Astrocyte (in vitro differentiated cells and primary cell): ENCODE measurements around the gene VIPAS39. TPM values are rescaled to one million over a fixed set of nuclear protein-coding genes. Genes with fewer than 3 reads are reported as not detected.

Experiments used
- DNase-seq: peaks from one replicate; pipeline ENCODE4 v3.0.0-alpha.2; 2010; ENCODE audit warnings: low read depth
- FAIRE-seq: peaks from 2 replicates; lab custom pipeline; 2011; peaks lifted over from hg19 to GRCh38; lab: Jason Lieb, UNC
- H2AFZ ChIP-seq: 2 replicates; pipeline ENCODE4 v1.6.0; 2012; ENCODE audit warnings: low read depth, low read length, inconsistent platforms
- H3K27ac ChIP-seq: 2 replicates; pipeline ENCODE4 v1.5.1; 2011; ENCODE audit warnings: low read depth, low read length, inconsistent platforms
- H3K27me3 ChIP-seq: 2 replicates; pipeline ENCODE4 v1.6.0; 2011; ENCODE audit warnings: low read length, inconsistent platforms; ENCODE audit not compliant: insufficient read depth
- H3K36me3 ChIP-seq: 2 replicates; pipeline ENCODE4 v1.5.1; 2011; ENCODE audit warnings: low read length, inconsistent platforms; ENCODE audit not compliant: insufficient read depth
- H3K4me1 ChIP-seq: 2 replicates; pipeline ENCODE4 v1.5.1; 2011; ENCODE audit warnings: low read length, inconsistent platforms; ENCODE audit not compliant: insufficient read depth
- H3K4me2 ChIP-seq: 2 replicates; pipeline ENCODE4 v1.6.0; 2012; ENCODE audit warnings: low read length, inconsistent platforms
- H3K4me3 ChIP-seq: 2 replicates; pipeline ENCODE4 v1.5.1; 2011; ENCODE audit warnings: low read depth, mild to moderate bottlenecking, low read length, inconsistent platforms; ENCODE audit not compliant: insufficient read depth
- H3K79me2 ChIP-seq: 2 replicates; pipeline ENCODE4 v1.6.0; 2012; ENCODE audit warnings: mild to moderate bottlenecking, low read length, inconsistent platforms; ENCODE audit not compliant: insufficient read depth
- H3K9ac ChIP-seq: 2 replicates; pipeline ENCODE4 v1.6.0; 2012; ENCODE audit warnings: mild to moderate bottlenecking, low read length, inconsistent platforms
- H3K9me3 ChIP-seq: 2 replicates; pipeline ENCODE4 v1.5.1; 2012; ENCODE audit warnings: low read depth, mild to moderate bottlenecking, low read length, inconsistent platforms; ENCODE audit not compliant: insufficient read depth
- H4K20me1 ChIP-seq: 2 replicates; pipeline ENCODE4 v1.6.0; 2012; ENCODE audit warnings: low read length, inconsistent platforms; ENCODE audit not compliant: insufficient read depth
- H3K27ac Mint-ChIP-seq: one replicate; pipeline ENCODE4 v1.8.0; 2021; ENCODE audit warnings: mild to moderate bottlenecking, mixed read lengths; ENCODE audit not compliant: unreplicated experiment
- H3K27me3 Mint-ChIP-seq: one replicate; pipeline ENCODE4 v1.8.0; 2021; ENCODE audit warnings: low read depth, mixed read lengths; ENCODE audit not compliant: unreplicated experiment
- H3K36me3 Mint-ChIP-seq: one replicate; pipeline ENCODE4 v1.8.0; 2021; ENCODE audit warnings: low read depth, mixed read lengths; ENCODE audit not compliant: unreplicated experiment
- H3K4me1 Mint-ChIP-seq: one replicate; pipeline ENCODE4 v1.8.0; 2021; ENCODE audit warnings: low read depth, mixed read lengths; ENCODE audit not compliant: unreplicated experiment
- H3K4me3 Mint-ChIP-seq: one replicate; pipeline ENCODE4 v1.8.0; 2021; ENCODE audit warnings: mild to moderate bottlenecking, moderate library complexity, mixed read lengths; ENCODE audit not compliant: unreplicated experiment
- H3K9me3 Mint-ChIP-seq: one replicate; pipeline ENCODE4 v1.8.0; 2021; ENCODE audit warnings: mild to moderate bottlenecking, mixed read lengths; ENCODE audit not compliant: unreplicated experiment
- CTCF ChIP-seq: IDR thresholded peaks from 2 replicates; pipeline ENCODE4 v1.5.1; 2011; ENCODE audit warnings: low read depth, mild to moderate bottlenecking, inconsistent platforms, low read length, moderate library complexity; ENCODE audit not compliant: insufficient read depth
- EZH2 ChIP-seq: IDR thresholded peaks from 2 replicates; pipeline ENCODE4 v1.6.1; 2012; ENCODE audit warnings: mild to moderate bottlenecking, low read length, inconsistent platforms; ENCODE audit not compliant: insufficient read depth
- total RNA-seq: library from RNA; stranded (reverse); gene quantifications from 2 replicates; pipeline ENCODE4 v1.2.1, GENCODE V29; 2021

Gene VIPAS39
- total RNA-seq, 1 donor from 2014 or later: 22.9 TPM

GRCh38 chr14:77467801-77468200 is 10.4 kb upstream of the VIPAS39 start:
- no peaks in the 10 kb centered on the region for H3K4me1 ChIP-seq
- TF ChIP-seq CTCF: no peak
- TF ChIP-seq EZH2: no peak
- no peak overlapping the region for H3K9ac ChIP-seq
- H3K9me3 ChIP-seq: no peaks in the 10 kb centered on the region
- Mint-ChIP-seq H3K27me3 (peaks cover 5% of the 10 kb centered on the region), H3K4me1 (no peaks in the 10 kb centered on the region), H3K36me3 (peaks cover 19% of the 10 kb centered on the region), H3K27ac (no peak overlapping the region), H3K4me3 (no peak overlapping the region), H3K9me3 (no peaks in the 10 kb centered on the region)
- DNase-seq (no peak), FAIRE-seq (no peak)
- H3K27ac ChIP-seq: no peak overlapping the region
- H3K27me3 ChIP-seq: peaks cover 8% of the 10 kb centered on the region
- H3K79me2 ChIP-seq: no peaks in the 10 kb centered on the region
- no peak overlapping the region for H3K4me2 ChIP-seq
- peaks cover 12% of the 10 kb centered on the region for H4K20me1 ChIP-seq
- H2AFZ ChIP-seq: no peak overlapping the region
- H3K4me3 ChIP-seq: no peak overlapping the region
- H3K36me3 ChIP-seq: peaks cover 50% of the 10 kb centered on the region

- Histone ChIP-seq H2AFZ (no peak overlapping the region), H3K4me1 (peaks cover 16% of the 10 kb centered on the region), H3K27ac (no peak overlapping the region), H3K27me3 (no peaks in the 10 kb centered on the region), H3K79me2 (peaks cover 65% of the 10 kb centered on the region), H4K20me1 (peaks cover 55% of the 10 kb centered on the region), H3K4me2 (peak overlapping the region; percentile 92), H3K9me3 (no peaks in the 10 kb centered on the region), H3K4me3 (peak overlapping the region; percentile 89), H3K9ac (peak overlapping the region; percentile 94), H3K36me3 (peaks cover 32% of the 10 kb centered on the region)
- peaks cover 2% of the 10 kb centered on the region for H3K36me3 Mint-ChIP-seq
- TF ChIP-seq CTCF (peak; percentile 72), EZH2 (no peak)
- no peaks in the 10 kb centered on the region for H3K27me3 Mint-ChIP-seq
- peaks cover 8% of the 10 kb centered on the region for H3K4me1 Mint-ChIP-seq
- peak overlapping the region; percentile 75 for H3K27ac Mint-ChIP-seq
- H3K4me3 Mint-ChIP-seq: peak overlapping the region; percentile 100
- no peaks in the 10 kb centered on the region for H3K9me3 Mint-ChIP-seq
- DNase-seq (peak; percentile 39), FAIRE-seq (no peak)
Measured at GRCh38 chr14:77459072-77459723, 1.8 kb upstream of the VIPAS39 start.

GRCh38 chr14:77458249-77458950 is 999 bp upstream of the VIPAS39 start:
- Histone ChIP-seq H4K20me1 (peaks cover 48% of the 10 kb centered on the region), H3K27ac (peak overlapping the region; percentile 96), H2AFZ (peak overlapping the region; percentile 92), H3K4me1 (peaks cover 16% of the 10 kb centered on the region), H3K79me2 (peaks cover 68% of the 10 kb centered on the region), H3K9ac (peak overlapping the region; percentile 94), H3K4me3 (peak overlapping the region; percentile 89), H3K36me3 (peaks cover 26% of the 10 kb centered on the region), H3K4me2 (peak overlapping the region; percentile 92), H3K27me3 (no peaks in the 10 kb centered on the region), H3K9me3 (no peaks in the 10 kb centered on the region)
- Mint-ChIP-seq H3K4me1 (peaks cover 8% of the 10 kb centered on the region), H3K27ac (peak overlapping the region; percentile 100), H3K4me3 (peak overlapping the region; percentile 100), H3K36me3 (peaks cover 2% of the 10 kb centered on the region), H3K27me3 (no peaks in the 10 kb centered on the region), H3K9me3 (no peaks in the 10 kb centered on the region)
- FAIRE-seq (no peak), DNase-seq (peak; percentile 23)
- TF ChIP-seq CTCF (no peak), EZH2 (no peak)
